ENCODE measurements around the gene ELMOD3. TPM values are rescaled to one million over a fixed set of nuclear protein-coding genes. Genes with fewer than 3 reads are reported as not detected.
A peak's percentile ranks its signal among the peaks of the same experiment; 100 is the strongest.
"Not testable (repeated sequence)": the region's sequence is repeated elsewhere in the genome, so short reads cannot be mapped to it uniquely, and the experiment has no call there.

The ELMOD3 gene
- polyA plus RNA-seq, 1 experiment: 26.3 TPM

DNA sequence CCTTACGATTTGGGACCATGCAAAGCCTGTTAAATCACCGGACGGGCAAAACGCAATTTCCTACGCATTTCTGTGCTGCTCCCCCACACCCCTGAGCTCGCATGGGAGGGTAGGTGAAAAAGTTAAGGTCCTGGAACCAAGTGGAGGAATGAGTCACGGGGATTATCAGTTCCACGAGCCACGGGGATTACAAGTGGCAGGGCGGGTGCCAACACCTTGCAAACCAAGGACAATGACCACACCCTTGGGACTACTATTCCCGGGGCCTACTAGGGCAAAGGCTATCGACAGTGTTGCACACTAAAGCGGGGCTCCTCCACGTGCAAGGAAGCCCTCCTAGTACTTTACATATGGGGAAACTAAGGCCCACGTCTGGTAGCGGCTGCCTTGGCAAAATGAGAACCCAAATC, 688 bp upstream of the ELMOD3 start:
- peaks cover 19% of the 10 kb centered on the region for H3K36me3 ChIP-seq (ENCODE audit: control insufficient read depth, insufficient read depth, low read length)

GRCh38 chr2:85355073-85355410, 473 bp downstream of the ELMOD3 start:
- CTCF ChIA-PET: interaction anchor here (1.2 to 3.1 kb wide), 3 partner anchors 11 to 196 kb away, joined by 3 to 11 read pairs (median 4); no protein-coding TSS in a partner anchor
- Histone ChIP-seq H3K36me3 (ENCODE audit: control insufficient read depth, insufficient read depth, low read length) (peaks cover 10% of the 10 kb centered on the region), H3K4me3 (ENCODE audit: low read depth, low read length) (peak overlapping the region; percentile 82), H3K27me3 (ENCODE audit: control insufficient read depth, insufficient read depth, low read length) (no peaks in the 10 kb centered on the region)
- no peak for DNase-seq (ENCODE audit: low read depth)
- POLR2A ChIA-PET: no interaction called here
- TF ChIP-seq, protein P1, sequence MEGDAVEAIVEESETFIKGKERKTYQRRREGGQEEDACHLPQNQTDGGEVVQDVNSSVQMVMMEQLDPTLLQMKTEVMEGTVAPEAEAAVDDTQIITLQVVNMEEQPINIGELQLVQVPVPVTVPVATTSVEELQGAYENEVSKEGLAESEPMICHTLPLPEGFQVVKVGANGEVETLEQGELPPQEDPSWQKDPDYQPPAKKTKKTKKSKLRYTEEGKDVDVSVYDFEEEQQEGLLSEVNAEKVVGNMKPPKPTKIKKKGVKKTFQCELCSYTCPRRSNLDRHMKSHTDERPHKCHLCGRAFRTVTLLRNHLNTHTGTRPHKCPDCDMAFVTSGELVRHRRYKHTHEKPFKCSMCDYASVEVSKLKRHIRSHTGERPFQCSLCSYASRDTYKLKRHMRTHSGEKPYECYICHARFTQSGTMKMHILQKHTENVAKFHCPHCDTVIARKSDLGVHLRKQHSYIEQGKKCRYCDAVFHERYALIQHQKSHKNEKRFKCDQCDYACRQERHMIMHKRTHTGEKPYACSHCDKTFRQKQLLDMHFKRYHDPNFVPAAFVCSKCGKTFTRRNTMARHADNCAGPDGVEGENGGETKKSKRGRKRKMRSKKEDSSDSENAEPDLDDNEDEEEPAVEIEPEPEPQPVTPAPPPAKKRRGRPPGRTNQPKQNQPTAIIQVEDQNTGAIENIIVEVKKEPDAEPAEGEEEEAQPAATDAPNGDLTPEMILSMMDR (IDR thresholded peaks at IDR 0.05; ENCODE audit: insufficient read depth, low read depth, low read length): no peak

More for the DNA sequence above, 688 bp upstream of the ELMOD3 start:
- peak overlapping the region; percentile 82 for H3K4me3 ChIP-seq (ENCODE audit: low read depth, low read length)
- CTCF ChIA-PET: interaction anchor here (1.2 kb wide), 1 partner anchor 12 kb away, joined by 4 read pairs; no protein-coding TSS in a partner anchor
- H3K27me3 ChIP-seq (ENCODE audit: control insufficient read depth, insufficient read depth, low read length): no peaks in the 10 kb centered on the region
- POLR2A ChIA-PET: interaction anchor here (0.7 kb wide), 1 partner anchor 8 kb away, joined by 3 read pairs; no protein-coding TSS in a partner anchor
- TF ChIP-seq, protein P1 (IDR thresholded peaks at IDR 0.05; ENCODE audit: insufficient read depth, low read depth, low read length): no peak
- no peak for DNase-seq (ENCODE audit: low read depth)

DNA sequence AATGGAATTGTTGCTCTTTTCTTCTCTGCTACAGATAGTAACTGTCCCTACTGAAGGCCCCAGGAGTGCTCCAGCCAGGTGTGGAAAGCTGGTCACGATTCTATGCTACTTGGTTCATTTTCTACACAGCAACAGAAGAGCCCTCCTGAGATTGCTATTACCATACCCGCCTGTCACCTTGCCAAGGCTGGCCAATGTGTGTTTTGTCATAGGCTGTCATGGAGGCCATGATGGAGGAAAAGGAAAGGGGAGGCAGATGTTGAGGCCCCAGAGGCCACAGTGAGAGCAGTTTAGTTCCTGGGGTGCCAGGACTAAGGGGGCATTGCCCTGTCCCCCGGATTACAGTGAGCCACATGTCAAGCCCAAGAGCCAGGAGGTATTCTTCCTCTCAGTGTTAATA, 952 bp downstream of the ELMOD3 start:
- Histone ChIP-seq H3K4me3 (ENCODE audit: low read depth, low read length) (peak overlapping the region; percentile 82), H3K27me3 (ENCODE audit: control insufficient read depth, insufficient read depth, low read length) (no peaks in the 10 kb centered on the region), H3K36me3 (ENCODE audit: control insufficient read depth, insufficient read depth, low read length) (peaks cover 7% of the 10 kb centered on the region)
- CTCF ChIA-PET: interaction anchor here (1.3 to 3.1 kb wide), 2 partner anchors 33 to 196 kb away, joined by 3 to 11 read pairs; no protein-coding TSS in a partner anchor
- DNase-seq (ENCODE audit: low read depth): no peak
- TF ChIP-seq, protein P1 (IDR thresholded peaks at IDR 0.05; ENCODE audit: insufficient read depth, low read depth, low read length): no peak
- POLR2A ChIA-PET: interaction anchor here (0.6 kb wide), 1 partner anchor 16 kb away, joined by 3 read pairs; no protein-coding TSS in a partner anchor

- CTCF ChIA-PET: interaction anchor here (0.9 to 3.1 kb wide), 2 partner anchors 33 to 195 kb away, joined by 3 to 11 read pairs; no protein-coding TSS in a partner anchor
- no peak overlapping the region for H3K4me3 ChIP-seq (ENCODE audit: low read depth, low read length)
- peaks cover 5% of the 10 kb centered on the region for H3K36me3 ChIP-seq (ENCODE audit: control insufficient read depth, insufficient read depth, low read length)
- TF ChIP-seq, protein P1 (IDR thresholded peaks at IDR 0.05; ENCODE audit: insufficient read depth, low read depth, low read length): no peak
- POLR2A ChIA-PET: interaction anchor here (0.6 kb wide), 1 partner anchor 16 kb away, joined by 3 read pairs; no protein-coding TSS in a partner anchor
- no peaks in the 10 kb centered on the region for H3K27me3 ChIP-seq (ENCODE audit: control insufficient read depth, insufficient read depth, low read length)
- DNase-seq (ENCODE audit: low read depth): no peak
These were observed 1.6 kb downstream of the ELMOD3 start for GRCh38 chr2:85356186-85356585.

GRCh38 chr2:85357736-85358135, 3.2 kb downstream of the ELMOD3 start:
- H3K4me3 ChIP-seq (ENCODE audit: low read depth, low read length): no peak overlapping the region
- DNase-seq (ENCODE audit: low read depth): no peak
- ChIA-PET CTCF (interaction anchor here (2.7 to 3.1 kb wide), 2 partner anchors 12 to 194 kb away, joined by 11 to 12 read pairs; no protein-coding TSS in a partner anchor), POLR2A (interaction anchor here (0.6 to 0.7 kb wide), 2 partner anchors 10 to 36 kb away, joined by 4 to 6 read pairs; no protein-coding TSS in a partner anchor)
- peaks cover 3% of the 10 kb centered on the region; the same call in 1 of the 2 replicates for H3K36me3 ChIP-seq (ENCODE audit: control insufficient read depth, insufficient read depth, low read length)
- H3K27me3 ChIP-seq (ENCODE audit: control insufficient read depth, insufficient read depth, low read length): no peaks in the 10 kb centered on the region
- TF ChIP-seq, protein P1 (IDR thresholded peaks at IDR 0.05; ENCODE audit: insufficient read depth, low read depth, low read length): no peak

- H3K4me3 ChIP-seq (ENCODE audit: low read depth, low read length); DNase-seq (ENCODE audit: low read depth); H3K36me3 ChIP-seq (ENCODE audit: control insufficient read depth, insufficient read depth, low read length); POLR2A ChIA-PET; H3K27me3 ChIP-seq (ENCODE audit: control insufficient read depth, insufficient read depth, low read length): not testable (repeated sequence)
- CTCF ChIA-PET: interaction anchor here (1.3 kb wide), 1 partner anchor 29 kb away, joined by 3 read pairs; no protein-coding TSS in a partner anchor
These were observed 8.3 kb downstream of the ELMOD3 start for GRCh38 chr2:85362653-85363387.
